Activated CD8-positive, alpha-beta T cell treated with anti-CD3 and anti-CD28 coated beads for 36 hours (primary cell): ENCODE results near the gene SLC35B1. TPM values are rescaled to one million over a fixed set of nuclear protein-coding genes. Genes with fewer than 3 reads are reported as not detected.

Source experiments
- ATAC-seq: fragments of 200-7000 bp; cut with Tn5 transposase; one replicate; pipeline ENCODE4 v1.10.0; 2021; ENCODE audit warnings: mild to moderate bottlenecking, moderate library complexity
- CTCF ChIA-PET: fragments of 350-600 bp; sonication (Branson Sonifier 250); formaldehyde crosslinking; loops from one replicate; lab custom pipeline; 2021; ENCODE audit warnings: antibody characterized with exemption; lab: Charles Lee
- POLR2A ChIA-PET: fragments of 350-600 bp; sonication (Branson Sonifier 250); formaldehyde crosslinking; loops from one replicate; lab custom pipeline; 2021; ENCODE audit warnings: antibody characterized with exemption; lab: Charles Lee
- DNase-seq: peaks from one replicate; pipeline ENCODE4 v3.0.0-alpha.2; 2020
- H3K27ac Mint-ChIP-seq: one replicate; pipeline ENCODE4 v1.8.0; 2021; ENCODE audit warnings: mild to moderate bottlenecking, mixed read lengths
- H3K27me3 Mint-ChIP-seq: one replicate; pipeline ENCODE4 v1.8.0; 2021; ENCODE audit warnings: mixed read lengths
- H3K36me3 Mint-ChIP-seq: one replicate; pipeline ENCODE4 v1.8.0; 2021; ENCODE audit warnings: low read depth, mixed read lengths
- H3K4me1 Mint-ChIP-seq: one replicate; pipeline ENCODE4 v1.8.0; 2021; ENCODE audit warnings: low read depth, mixed read lengths
- H3K4me3 Mint-ChIP-seq: one replicate; pipeline ENCODE4 v1.8.0; 2021; ENCODE audit warnings: mild to moderate bottlenecking, moderate library complexity, mixed read lengths
- H3K9me3 Mint-ChIP-seq: one replicate; pipeline ENCODE4 v1.8.0; 2021; ENCODE audit warnings: mixed read lengths
- CTCF ChIP-seq: fragments of 200-600 bp; IDR thresholded peaks from one replicate; pipeline ENCODE4 v1.8.0; 2022; ENCODE audit warnings: antibody characterized with exemption, mild to moderate bottlenecking
- intact Hi-C: fragments of 100-400 bp; cut with micrococcal nuclease; formaldehyde crosslinking; loops from one replicate; pipeline ENCODE4 v1.10.0; 2022
- total RNA-seq, 2 experiments: library from RNA; stranded (reverse); gene quantifications; one replicate each; pipeline ENCODE4 v1.2.3, GENCODE V29; 2021

The SLC35B1 gene
- total RNA-seq, 2 experiments from 2014 or later: 38.6 to 46.6 TPM

- peak overlapping the region; percentile 36 for H3K4me3 Mint-ChIP-seq
- intact Hi-C loops: loop anchor here (5.0 kb wide), 1 partner anchor 45 kb away; the partner anchor contains the start of gene FAM117A
- no peaks in the 10 kb centered on the region for H3K9me3 Mint-ChIP-seq
- CTCF ChIA-PET: interaction anchor here (1.7 to 32.2 kb wide), 4 partner anchors 9 to 151 kb away, joined by 5 to 780 read pairs (median 7); partner anchors contain the start of genes NXPH3 and SLC35B1
- H3K4me1 Mint-ChIP-seq: peaks cover 45% of the 10 kb centered on the region
- DNase-seq: peak; percentile 60
- POLR2A ChIA-PET: interaction anchor here (1.0 to 3.2 kb wide), 2 partner anchors 9 to 30 kb away, joined by 4 to 23 read pairs; no protein-coding TSS in a partner anchor
- TF ChIP-seq CTCF: no peak
- no peaks in the 10 kb centered on the region for H3K27me3 Mint-ChIP-seq
- peaks cover 55% of the 10 kb centered on the region for H3K36me3 Mint-ChIP-seq
- peak overlapping the region; percentile 94 for H3K27ac Mint-ChIP-seq
- peak; percentile 61 for ATAC-seq
Measured at GRCh38 chr17:49717371-49717861, 9.7 kb upstream of the SLC35B1 start.

DNA sequence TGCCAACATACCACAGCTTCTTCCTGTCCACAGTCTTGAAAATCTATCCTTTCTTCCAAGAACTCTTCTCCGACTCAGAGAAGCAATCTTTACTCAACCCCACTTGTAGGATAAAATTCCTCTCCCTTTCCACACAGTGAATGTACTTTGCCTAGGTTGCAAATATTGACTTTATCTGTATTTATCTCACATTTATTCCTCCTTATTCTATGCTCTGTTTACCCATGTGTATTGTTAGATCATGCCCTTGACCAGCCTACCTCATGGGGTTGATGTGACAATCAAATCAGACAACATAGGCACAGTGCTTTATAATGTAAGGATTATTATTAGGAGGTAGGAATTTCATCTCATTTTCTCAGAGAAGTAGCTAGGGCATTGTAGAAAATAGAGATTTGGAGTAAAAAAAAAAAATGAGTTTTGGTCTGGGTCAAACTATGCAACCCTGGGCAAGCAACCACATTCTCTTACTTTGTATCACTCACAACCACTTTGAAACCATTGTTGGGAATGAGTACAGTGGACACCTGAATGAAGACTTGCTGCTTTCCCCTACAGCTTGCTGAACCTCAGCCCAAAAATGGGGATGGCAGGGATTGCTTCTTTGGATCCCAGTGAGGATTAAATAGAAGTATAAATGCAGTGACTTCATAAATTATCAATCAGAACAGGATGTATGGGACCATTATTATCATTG is 9.1 kb upstream of the SLC35B1 start:
- ChIA-PET POLR2A (interaction anchor here (1.0 to 3.2 kb wide), 6 partner anchors 8 to 46 kb away, joined by 3 to 23 read pairs (median 4); no protein-coding TSS in a partner anchor), CTCF (interaction anchor here (1.0 to 32.2 kb wide), 7 partner anchors 9 to 280 kb away, joined by 3 to 780 read pairs (median 7); partner anchors contain the start of genes FAM117A, NXPH3 and SLC35B1)
- no peak for ATAC-seq
- intact Hi-C loops: loop anchor here (5.0 kb wide), 1 partner anchor 45 kb away; the partner anchor contains the start of gene FAM117A
- Mint-ChIP-seq H3K27me3 (no peaks in the 10 kb centered on the region), H3K9me3 (no peaks in the 10 kb centered on the region), H3K4me1 (peaks cover 45% of the 10 kb centered on the region), H3K4me3 (no peak overlapping the region), H3K27ac (peak overlapping the region; percentile 94), H3K36me3 (peaks cover 55% of the 10 kb centered on the region)
- no peak for TF ChIP-seq CTCF
- DNase-seq: no peak

GRCh38 chr17:49715717-49716279 is 8.0 kb upstream of the SLC35B1 start:
- peak overlapping the region; percentile 52 for H3K4me3 Mint-ChIP-seq
- peaks cover 42% of the 10 kb centered on the region for H3K4me1 Mint-ChIP-seq

DNA sequence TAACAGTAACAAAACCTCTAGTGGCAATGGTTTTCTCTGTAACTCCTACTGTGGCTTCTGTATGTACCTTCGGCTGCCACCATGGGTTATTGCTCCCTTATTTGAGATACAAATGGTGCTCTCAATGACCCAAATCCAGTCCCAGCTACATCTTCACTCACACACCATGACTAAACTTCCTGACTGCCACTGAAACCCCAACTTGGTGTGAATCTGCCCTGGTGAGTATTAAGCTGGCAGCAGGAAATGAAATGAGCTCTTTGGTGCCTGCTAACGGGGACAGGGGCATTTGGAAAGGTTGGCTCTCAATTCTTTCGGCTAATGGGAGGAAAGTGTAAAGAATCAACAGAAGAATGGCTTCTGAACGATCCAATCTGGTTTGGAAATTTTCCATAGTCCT is 7.5 kb upstream of the SLC35B1 start:
- POLR2A ChIA-PET: interaction anchor here (1.0 to 3.2 kb wide), 12 partner anchors 10 to 336 kb away, joined by 3 to 23 read pairs (median 4); partner anchors contain the start of gene KAT7
- peaks cover 60% of the 10 kb centered on the region for H3K36me3 Mint-ChIP-seq
- no peaks in the 10 kb centered on the region for H3K9me3 Mint-ChIP-seq
- H3K27ac Mint-ChIP-seq: peak overlapping the region; percentile 94
- CTCF ChIA-PET: interaction anchor here (1.1 to 32.2 kb wide), 16 partner anchors 9 to 282 kb away, joined by 3 to 780 read pairs (median 4); partner anchors contain the start of gene NXPH3
- H3K4me3 Mint-ChIP-seq: peak overlapping the region; percentile 52
- H3K4me1 Mint-ChIP-seq: peaks cover 42% of the 10 kb centered on the region
- intact Hi-C loops: loop anchor here (5.0 kb wide), 1 partner anchor 47 kb away; the partner anchor contains the start of gene FAM117A
- no peaks in the 10 kb centered on the region for H3K27me3 Mint-ChIP-seq
- DNase-seq (peak; percentile 65), ATAC-seq (peak; percentile 68)
- no peak for TF ChIP-seq CTCF

More at GRCh38 chr17:49715717-49716279, 8.0 kb upstream of the SLC35B1 start:
- ChIA-PET CTCF (interaction anchor here (1.0 to 32.2 kb wide), 16 partner anchors 8 to 281 kb away, joined by 3 to 780 read pairs (median 4); partner anchors contain the start of genes FAM117A and NXPH3), POLR2A (interaction anchor here (1.0 to 3.2 kb wide), 12 partner anchors 10 to 336 kb away, joined by 3 to 23 read pairs (median 4); partner anchors contain the start of gene KAT7)
- TF ChIP-seq CTCF: no peak
- Mint-ChIP-seq H3K27me3 (no peaks in the 10 kb centered on the region), H3K27ac (peak overlapping the region; percentile 94), H3K9me3 (no peaks in the 10 kb centered on the region), H3K36me3 (peaks cover 60% of the 10 kb centered on the region)
- intact Hi-C loops: loop anchor here (5.0 kb wide), 1 partner anchor 47 kb away; the partner anchor contains the start of gene FAM117A
- peak; percentile 81 for DNase-seq
- peak; percentile 56 for ATAC-seq
